Islet precursor cell (in vitro differentiated cells): ENCODE data around the gene MYO3A.
"Not testable (repeated sequence)": the region's sequence is repeated elsewhere in the genome, so short reads cannot be mapped to it uniquely, and the experiment has no call there.

Experiments used
- DNase-seq: peaks from one replicate; pipeline ENCODE4 v3.0.0-alpha.2; 2018

MYO3A gene

DNA sequence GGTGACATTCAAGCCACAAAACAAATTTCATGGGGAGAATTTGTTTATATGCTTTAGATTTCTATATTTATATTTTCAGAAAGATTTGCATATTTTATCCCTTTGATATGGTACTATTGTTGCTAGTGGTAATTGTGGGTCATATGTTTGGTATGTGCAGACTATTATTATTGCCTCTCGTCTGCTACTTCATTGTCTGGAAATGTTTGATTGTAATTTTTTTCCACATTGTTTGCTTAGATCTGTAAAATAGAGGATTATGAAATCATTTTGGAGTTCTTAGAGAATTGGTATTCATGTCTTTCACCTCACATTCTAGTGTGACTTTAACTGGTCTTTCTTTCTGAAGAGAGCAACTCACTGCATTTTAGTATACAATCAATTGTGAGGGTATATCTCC lies 44.7 kb downstream of the MYO3A start:
- DNase-seq, result no peak

DNA sequence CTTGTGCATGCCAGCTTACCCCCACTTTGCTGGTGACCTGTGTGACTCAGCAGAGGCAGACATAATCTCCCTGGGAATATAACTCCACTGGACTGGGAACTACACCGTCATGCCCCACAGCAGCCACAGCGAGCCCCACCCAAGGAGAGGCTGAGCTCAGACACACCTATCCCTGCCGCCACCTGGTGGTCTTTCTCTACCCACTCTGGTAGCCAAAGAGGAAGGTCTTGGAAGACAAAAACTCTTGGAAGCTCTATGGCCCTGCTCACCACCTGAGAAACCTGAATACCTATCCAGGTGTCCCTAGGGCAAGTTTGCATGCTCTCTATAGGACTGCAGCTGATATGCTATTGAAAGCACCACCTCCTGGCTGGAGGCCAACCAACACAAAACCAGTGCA lies 48.1 kb downstream of the MYO3A start:
- DNase-seq, result no peak

DNA sequence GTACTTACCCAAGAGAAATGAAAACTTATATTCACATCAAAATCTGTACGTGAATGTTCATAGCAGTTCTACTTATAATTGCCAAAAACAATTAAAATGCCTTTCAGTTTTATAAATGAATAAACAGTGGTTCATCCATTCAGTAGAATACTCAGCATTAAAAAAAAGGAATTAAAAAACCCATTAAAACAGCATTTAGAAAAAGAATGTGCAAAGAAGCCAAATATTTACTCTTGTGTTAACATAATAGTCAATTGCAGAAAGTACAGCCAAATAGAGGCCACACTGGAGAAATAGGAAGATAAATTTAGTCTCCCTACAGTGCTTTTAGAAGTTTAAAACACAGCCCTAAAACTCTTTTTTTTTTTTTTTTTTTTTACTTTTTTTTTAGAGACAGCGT lies 54.6 kb downstream of the MYO3A start:
- DNase-seq, result no peak

DNA sequence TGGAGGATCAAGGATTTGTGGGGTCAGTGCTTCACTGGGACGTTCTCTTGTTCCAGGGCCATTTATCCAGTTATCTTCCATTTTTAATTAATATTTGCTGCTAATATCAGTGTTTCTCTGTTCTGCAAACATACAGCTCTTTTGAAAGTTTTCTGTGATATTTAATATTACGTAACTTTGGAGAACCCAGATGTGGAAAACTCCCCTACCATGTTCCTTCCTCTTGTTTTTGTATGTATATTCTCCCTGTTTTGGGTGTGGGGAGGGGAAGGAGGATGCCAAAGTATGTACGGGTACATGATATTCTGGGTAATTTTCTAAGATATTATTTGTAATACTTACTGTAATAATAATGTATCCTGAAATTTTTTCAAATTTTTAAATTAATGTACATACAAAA lies 55.9 kb downstream of the MYO3A start:
- DNase-seq, result no peak

DNA sequence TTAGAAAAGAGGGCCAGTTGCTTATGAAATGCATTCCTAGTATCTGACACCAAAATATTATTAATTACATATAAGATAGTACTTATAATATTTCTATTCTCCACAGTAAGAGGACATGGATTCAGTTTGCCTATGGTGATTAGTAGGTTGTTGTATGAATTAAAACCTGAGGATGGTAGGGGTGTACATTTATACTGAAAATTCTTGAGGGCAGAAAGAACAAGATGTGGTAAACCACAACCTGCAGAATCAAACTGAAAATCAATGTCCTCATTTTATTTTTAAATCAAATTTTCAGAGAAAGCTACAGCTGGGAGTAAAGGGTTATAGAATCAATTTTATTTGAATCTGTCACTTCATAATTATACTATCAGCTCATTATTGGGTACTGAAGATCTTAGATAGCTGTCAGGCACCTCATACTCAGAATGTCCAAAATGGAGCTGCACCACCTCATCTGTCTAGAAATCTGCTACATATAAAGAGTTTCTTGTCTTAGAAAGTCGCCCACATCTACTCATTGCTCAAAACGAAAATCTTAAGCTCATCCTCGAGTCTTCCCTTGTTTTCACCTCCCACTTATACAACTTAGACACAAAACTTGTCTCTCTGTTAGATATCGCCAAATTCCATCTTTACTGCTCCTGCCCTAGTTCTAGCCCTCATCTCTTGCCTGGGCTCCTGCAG lies 65.4 kb downstream of the MYO3A start:
- DNase-seq, result no peak

DNA sequence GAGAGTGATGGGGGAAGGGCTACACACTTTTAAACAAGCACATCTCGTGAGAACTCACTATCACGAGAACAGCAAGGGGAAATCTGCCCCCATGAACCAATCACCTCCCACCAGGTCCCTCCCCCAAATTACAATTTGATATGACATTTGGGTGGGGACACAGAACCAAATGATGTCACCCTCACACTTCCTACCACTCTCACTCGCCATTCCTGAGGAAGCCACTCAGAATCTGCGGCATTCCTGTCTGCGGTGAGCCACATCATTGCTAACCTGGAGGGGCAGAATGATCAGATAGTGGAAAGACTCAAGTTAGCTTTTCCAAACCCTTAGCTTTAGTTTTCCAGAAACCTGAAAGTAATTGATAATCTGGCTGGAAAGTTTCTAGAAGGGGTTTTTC lies 66.9 kb downstream of the MYO3A start:
- DNase-seq, result peak; percentile 48

DNA sequence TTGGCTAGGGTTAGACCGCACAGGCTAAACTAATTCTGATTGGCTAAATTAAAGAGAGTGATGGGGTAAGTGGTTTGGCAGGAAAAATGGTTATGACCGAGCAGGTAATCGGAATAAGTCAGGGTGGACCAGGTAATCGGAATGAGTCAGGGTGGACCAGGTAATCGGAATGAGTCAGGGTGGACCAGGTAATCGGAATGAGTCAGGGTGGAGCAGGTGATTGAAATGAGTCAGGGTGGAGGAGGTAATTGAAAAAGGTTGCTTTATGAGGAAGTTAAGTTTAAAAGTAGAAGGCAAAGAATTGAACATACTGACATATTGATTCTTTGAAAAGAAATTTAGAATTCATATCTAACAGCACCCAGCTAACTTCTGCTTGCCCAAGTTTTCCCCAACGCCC lies 68.4 kb downstream of the MYO3A start:
- DNase-seq, result not testable (repeated sequence)

DNA sequence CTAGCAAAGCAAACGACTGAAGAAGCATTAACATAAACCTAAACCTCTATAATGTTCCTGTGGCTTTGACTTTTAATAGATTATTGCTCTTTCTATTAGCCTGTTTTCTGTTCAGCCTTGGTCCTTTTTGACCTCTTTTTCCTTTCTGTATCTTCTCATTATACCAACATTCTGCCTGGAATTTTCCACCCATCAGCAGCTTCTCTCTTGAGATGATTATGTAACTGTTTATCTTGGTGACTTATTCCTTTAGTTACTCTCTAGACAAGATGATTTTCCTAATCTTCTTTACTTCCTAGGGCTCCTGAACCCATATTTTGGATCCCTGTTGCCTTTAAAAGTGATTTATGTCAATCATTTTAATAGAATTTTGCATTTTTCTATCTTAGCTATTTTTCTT lies 81.1 kb downstream of the MYO3A start:
- DNase-seq, result no peak

DNA sequence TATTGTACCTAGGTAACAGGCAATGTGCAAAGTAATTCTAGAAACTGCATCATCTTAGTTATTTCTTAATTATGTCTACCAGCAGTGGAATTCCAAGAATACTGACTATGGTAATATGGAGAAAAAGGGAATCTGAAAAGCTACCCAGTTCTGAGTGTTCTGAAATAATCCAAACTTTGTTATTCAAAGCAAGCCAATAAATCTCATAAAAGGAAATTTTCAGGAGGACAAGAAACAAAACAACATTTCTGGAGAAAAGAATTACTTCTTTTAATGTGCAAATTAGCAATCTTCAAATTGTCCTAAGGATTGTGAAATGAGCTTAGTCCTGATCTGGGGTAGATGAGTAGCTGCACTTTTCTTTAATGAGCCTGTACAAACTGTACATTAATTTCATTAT lies 88.8 kb downstream of the MYO3A start:
- DNase-seq, result no peak

DNA sequence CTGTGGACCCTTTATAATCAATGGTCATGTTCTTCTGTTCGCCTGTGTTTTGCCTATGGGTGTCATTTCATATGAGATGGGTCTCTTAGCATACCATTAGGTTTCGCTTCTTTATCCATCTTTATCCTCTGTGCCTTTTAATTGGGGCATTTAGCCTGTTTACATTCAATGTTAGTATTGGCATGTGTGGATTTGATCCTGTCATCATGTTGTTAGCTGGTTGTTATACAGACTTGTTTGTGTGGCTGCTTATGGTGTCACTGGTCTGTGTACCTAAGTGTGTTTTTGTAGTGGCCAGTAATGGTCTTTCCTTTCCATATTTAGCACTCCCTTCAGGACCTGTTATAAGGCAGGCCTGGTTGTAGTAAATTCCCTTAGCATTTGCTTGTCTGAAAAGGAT lies 90.3 kb downstream of the MYO3A start:
- no peak for DNase-seq

DNA sequence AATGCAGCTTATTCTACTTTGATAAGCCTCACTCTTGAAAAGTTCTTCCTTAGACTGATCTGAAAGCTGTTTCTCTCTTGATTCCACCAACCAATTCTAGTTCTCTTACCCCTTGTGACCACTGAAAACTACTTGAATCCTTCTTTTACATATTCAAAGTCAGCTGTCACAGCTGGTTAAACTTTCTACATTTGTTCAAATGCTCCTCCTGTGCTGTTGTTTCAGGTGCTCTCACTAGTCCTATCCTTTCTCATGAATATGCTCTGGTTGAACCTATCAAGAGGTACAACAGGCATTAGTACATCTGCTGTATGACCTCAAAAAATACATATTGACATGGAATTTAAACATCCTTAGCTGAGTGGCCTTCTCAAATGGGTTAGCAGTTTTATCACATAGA lies 91.5 kb downstream of the MYO3A start:
- no peak for DNase-seq

DNA sequence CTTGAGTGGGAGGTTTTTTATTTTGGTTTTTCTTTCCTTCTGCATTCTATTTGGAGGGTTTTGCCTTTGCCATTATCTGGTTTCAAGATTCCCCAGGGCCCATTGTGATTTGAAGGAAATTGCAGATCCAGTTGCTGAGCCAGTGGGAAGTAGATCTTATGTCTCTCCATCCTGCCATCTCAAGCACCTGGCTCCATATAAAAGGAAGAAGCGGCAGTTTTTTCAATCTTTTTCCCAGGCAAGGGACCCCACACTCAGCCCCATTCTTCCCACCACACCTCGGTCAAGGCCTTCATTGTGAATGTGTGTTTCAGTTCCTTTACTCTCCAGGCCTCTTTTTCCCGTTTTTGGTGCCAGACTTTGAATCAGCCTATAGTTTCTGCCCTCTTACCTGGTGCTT lies 95.8 kb downstream of the MYO3A start:
- no peak for DNase-seq

DNA sequence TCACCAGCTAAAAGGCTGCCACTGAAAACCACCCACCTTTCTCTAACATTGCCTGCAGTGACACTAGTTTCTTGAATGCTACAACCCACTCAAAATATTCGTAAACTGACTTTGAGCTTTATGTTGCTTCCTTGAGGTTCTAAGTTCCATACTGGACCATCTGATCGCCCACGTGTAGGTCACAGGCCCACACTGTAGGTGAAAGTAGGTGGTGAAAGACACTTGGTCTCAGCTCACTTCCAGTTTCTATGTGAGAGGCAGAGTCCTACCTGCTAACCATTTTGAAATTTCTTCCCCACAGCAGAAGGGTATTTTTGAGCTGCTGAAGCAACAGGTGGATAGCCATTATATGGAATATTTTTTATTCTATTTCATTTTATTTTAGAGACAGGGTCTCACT lies 97.3 kb downstream of the MYO3A start:
- DNase-seq, result no peak

DNA sequence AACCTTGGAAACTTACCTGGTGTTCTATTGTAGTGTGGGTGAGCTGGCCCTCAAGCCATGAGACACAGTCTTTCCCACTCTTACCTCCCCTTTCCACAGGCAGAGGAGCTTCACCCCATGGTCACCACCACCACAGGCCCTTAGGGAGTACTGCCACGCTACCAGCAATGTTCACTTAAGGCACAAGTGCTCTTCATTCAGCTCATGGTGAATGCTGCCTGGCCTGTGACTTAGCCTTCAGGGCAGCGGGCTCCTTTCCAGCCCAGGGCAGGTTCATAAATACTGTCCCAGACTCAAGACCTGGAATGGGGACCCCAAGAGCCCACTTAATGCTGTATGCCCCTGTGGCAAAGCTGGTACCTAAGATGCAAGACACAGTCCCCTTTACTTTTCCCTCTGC lies 109.4 kb downstream of the MYO3A start:
- no peak for DNase-seq

DNA sequence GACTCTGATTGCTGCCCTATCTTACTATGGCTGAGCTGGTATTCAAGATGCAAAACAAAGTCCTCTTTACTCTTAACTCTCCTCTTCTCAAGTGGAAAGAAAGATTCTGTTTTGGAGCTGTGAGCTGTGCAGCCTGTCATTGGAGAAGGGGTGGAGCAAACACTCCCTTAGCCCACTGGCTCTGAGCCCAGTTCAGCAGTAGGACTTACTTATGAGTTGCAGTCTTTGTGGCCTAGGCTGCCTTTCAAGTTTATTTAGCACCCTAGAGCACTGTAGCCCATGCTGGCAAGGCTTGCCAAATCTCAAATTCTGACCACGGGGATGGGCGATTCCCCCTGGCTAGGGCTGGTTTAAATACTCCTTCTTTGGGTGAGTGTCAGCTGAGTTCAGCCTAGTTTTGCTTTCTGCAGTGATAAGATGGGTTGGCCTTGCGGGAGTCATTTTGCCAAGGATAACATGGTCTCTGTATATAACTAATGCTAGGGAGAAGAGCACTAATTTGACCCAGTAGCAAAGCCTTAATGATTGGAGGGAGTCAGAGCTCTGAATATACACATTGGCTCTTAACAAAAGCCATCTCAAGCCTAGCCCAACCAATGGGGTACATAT lies 110.2 kb downstream of the MYO3A start:
- no peak for DNase-seq

DNA sequence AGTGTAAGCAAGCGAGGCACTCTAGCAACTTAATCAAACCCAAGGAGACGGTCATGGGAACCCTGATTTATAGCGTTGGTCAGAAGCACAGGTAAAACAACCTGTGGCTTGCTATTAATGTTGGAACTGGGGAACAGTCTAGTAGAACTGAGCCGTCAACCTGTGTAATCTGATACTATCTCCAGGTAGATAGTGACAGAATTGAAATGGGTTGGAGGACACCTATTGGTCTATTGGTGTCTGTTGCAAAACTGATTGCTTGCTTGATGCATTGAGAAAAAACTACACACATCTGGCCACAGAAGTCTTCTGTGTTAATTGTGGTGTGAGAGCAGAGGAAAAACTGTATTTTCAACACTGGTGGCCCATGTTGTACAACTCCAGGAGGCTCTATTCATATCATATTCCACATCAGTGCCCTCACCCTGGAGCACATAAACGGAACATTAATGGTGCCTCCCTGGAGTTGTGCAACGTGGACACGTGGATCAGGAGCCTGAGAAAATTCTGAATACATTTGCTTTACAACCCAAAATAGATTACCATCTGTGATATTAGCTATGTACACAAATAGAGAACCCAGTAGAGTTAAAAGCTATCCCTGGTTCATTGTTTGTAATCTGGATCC lies 112.2 kb downstream of the MYO3A start:
- no peak for DNase-seq

DNA sequence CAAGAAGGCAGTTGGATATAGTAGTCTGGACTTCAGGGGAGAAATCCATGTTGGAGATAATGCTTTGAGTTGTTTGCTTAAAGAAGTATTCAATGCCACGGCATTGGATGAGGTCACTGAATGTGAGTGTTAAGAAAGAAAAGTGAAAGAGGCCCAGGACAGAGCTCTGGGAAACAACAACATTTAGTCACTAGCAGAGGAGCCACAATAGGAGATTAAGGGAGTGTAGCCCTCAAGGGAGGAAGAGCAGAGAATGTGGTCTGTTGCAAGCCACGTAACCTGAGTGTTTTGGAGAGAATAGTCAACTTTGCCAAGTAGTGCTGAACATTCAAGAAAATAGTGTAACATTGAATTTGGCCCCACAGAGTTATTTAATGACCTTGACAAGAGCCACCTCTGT lies 114.7 kb downstream of the MYO3A start:
- no peak for DNase-seq

DNA sequence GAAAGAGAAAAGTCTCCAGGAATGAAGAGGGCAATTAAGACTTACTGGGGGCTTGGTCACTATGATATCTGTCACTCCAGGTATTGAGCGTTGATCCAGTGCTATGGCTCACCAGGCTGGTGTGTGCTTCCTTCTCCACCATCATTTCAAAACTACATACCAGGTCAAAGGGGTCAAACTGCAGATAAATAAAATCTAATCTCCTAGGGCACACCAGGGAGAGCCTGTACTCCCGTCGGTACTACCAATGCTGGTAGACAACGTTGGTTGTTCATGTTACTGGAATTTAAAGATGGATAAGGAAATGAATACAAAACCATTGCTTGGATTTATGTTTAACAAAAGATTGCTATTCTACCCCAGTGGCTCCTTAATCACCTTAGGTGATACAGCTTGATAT lies 118.3 kb downstream of the MYO3A start:
- no peak for DNase-seq

DNA sequence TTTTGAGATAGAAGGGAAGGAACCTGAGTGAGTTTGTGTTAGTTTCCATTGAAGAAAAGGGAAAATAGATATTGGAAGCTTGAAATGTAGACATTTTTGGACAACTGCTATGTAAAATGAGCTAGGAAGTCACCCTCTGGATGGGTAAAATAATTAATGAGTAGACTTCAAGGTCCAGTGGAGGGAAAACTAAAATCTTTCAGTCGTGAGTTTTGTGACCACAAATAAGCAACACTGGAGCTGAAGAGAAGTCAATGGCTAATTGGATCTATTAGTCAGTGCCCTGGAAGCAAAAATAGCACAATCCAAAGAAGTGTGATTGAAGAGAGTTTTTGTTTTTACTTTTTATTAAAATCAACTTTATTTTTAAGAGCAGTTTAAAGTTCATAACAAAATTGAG lies 123.4 kb downstream of the MYO3A start:
- DNase-seq, result no peak

DNA sequence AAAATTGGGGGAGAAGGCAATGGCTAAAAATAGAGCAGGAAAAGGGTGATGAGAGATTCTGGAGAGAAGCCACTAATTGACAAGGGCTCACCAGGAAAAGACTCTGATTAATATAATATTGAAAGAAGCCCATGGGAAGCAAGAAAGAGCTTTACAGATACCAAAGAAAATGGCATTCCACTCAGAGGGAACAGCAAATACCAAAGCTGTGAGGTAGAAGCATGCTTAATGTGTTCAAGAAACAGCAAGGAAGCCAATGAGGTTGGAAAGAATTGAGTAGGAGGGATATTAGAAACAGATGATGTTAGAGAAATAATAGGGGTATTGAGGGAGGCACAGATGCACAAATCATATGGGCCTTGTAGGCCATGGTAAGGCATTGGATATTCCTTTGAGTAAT lies 130.1 kb downstream of the MYO3A start:
- DNase-seq, result no peak

DNA sequence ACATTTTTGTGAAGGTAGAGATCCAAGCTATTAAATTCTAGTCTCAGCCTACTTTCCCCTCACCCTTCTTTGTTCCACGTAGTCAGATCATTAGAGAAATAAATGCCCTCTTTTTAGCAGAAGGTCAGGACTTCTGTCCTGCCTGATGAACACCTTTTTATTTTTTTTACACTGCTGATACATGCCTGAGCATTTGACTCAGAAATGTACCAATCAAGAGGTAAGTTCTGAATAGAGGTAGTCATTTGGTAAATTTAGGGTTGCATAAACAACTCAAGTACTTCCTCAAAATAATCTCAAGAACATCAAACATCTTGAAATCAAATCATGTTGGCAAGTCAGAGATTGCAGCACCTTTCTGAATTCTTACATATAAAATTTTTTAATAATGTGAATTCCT lies 133.7 kb downstream of the MYO3A start:
- DNase-seq, result no peak

DNA sequence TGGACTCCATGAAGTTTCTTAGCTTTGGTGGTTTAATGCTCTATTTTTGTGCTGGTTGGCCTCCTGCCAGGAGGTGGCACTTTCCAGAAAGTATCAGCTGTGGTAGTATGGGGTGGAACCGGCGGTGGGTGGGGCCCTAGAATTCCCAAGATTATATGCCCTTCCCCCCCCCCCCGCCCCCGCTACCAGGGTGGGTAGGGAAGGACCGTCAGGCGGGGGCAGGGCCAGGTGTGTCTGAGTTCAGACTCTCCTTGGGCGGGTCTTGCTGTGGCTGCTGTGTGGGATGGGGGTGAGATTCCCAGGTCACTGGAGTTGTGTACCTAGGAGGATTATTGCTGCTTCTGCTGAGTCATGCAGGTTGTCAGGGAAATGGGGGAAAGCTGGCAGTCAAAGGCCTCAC lies 146.9 kb downstream of the MYO3A start:
- DNase-seq, result not testable (repeated sequence)

DNA sequence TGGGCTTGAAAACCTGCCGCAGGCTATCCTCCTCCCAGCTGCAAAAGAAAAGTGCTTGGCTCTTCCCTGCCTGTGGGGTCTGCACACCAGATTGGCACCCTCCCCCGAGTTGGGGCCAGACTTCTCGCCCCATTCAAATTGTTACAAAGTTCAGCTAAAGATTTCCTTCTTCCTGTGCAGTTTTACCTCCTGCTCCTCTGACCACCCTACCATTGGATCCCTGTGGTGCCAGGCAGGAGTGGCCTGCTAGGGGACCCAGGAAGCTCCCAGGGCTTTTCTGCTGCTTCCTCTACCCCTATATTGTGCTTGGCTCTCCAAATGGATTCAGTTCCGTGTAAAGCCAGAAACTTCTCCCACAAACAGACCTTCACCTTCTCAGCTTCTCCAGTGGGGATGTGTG lies 147.4 kb downstream of the MYO3A start:
- no peak for DNase-seq

DNA sequence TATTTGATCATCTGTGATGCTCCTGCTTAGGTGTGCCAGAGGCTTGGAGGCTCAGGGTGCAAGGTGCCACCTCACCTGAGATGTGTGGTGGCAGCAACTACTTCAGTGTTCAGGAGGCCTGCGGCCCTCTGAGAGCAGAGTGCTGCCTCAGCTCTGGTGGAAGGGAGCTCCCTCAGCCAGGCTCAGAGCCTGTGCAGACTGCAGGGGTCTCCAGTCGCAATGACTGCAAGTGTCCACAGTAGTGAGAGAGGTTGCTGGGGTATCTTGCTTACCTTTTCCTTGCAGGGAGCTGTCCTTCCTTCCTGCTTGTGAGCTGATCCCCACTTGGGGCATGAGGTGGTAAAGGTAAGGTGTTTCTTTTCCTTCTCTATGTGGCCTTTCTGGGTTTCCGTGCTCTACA lies 151.5 kb downstream of the MYO3A start:
- no peak for DNase-seq

DNA sequence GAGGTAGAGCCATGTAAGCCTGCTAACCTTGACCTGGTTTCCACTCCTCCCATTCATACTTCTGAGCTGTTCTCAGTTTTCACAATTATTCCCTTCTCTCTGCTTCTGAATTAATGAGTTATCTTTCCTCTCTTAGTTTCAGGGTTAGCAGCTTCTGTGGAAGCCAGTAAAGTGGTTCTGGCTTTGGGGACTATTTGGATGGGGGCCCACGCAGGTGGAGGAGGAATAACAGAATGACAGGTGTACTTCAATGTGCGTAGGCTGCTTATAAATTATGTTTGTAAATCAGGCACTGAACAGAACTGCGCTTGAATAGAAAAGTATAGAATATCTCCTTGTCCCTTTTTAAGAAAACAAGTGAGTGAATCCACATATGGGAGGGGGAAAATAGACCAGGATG lies 153.6 kb downstream of the MYO3A start:
- no peak for DNase-seq
